ENCODE data around the gene XPO5. TPM values are rescaled to one million over a fixed set of nuclear protein-coding genes. Genes with fewer than 3 reads are reported as not detected.
"Not testable (repeated sequence)": the region's sequence is repeated elsewhere in the genome, so short reads cannot be mapped to it uniquely, and the experiment has no call there.

XPO5 gene
- total RNA-seq, 2 experiments from 2014 or later, result 119 to 121 TPM

GRCh38 chr6:43547222-43547621 lies 28.6 kb downstream of the XPO5 start:
- Mint-ChIP-seq H3K27me3 (no peaks in the 10 kb centered on the region), H3K27ac (no peak overlapping the region), H3K4me1 (no peaks in the 10 kb centered on the region), H3K9me3 (no peaks in the 10 kb centered on the region), H3K36me3 (peaks cover 24% of the 10 kb centered on the region), H3K4me3 (no peak overlapping the region)
- no peak for DNase-seq

GRCh38 chr6:43544461-43544860 lies 31.4 kb downstream of the XPO5 start:
- no peaks in the 10 kb centered on the region for H3K4me1 Mint-ChIP-seq
- no peak overlapping the region for H3K4me3 Mint-ChIP-seq
- no peaks in the 10 kb centered on the region for H3K9me3 Mint-ChIP-seq
- no peak overlapping the region for H3K27ac Mint-ChIP-seq
- peaks cover 22% of the 10 kb centered on the region for H3K36me3 Mint-ChIP-seq
- no peak for DNase-seq
- H3K27me3 Mint-ChIP-seq, result no peaks in the 10 kb centered on the region

- no peak overlapping the region for H3K4me3 Mint-ChIP-seq
- no peak for DNase-seq
- H3K27me3 Mint-ChIP-seq, result no peaks in the 10 kb centered on the region
- H3K9me3 Mint-ChIP-seq, result no peaks in the 10 kb centered on the region
- H3K4me1 Mint-ChIP-seq, result no peaks in the 10 kb centered on the region
- H3K36me3 Mint-ChIP-seq, result peaks cover 33% of the 10 kb centered on the region
- H3K27ac Mint-ChIP-seq, result no peak overlapping the region
Measured at GRCh38 chr6:43541774-43542471, 33.9 kb downstream of the XPO5 start.

GRCh38 chr6:43540507-43540906 lies 35.3 kb downstream of the XPO5 start:
- Mint-ChIP-seq H3K4me3 (no peak overlapping the region), H3K36me3 (peaks cover 33% of the 10 kb centered on the region), H3K27me3 (no peaks in the 10 kb centered on the region), H3K4me1 (no peaks in the 10 kb centered on the region), H3K9me3 (no peaks in the 10 kb centered on the region), H3K27ac (no peak overlapping the region)
- DNase-seq, result no peak

GRCh38 chr6:43539409-43539808 lies 36.4 kb downstream of the XPO5 start:
- not testable (repeated sequence) for DNase-seq, H3K27me3 Mint-ChIP-seq, H3K9me3 Mint-ChIP-seq, H3K4me3 Mint-ChIP-seq, H3K27ac Mint-ChIP-seq, H3K4me1 Mint-ChIP-seq
- H3K36me3 Mint-ChIP-seq, result peaks cover 31% of the 10 kb centered on the region

GRCh38 chr6:43538986-43539385 lies 36.9 kb downstream of the XPO5 start:
- not testable (repeated sequence) for H3K27me3 Mint-ChIP-seq, H3K4me3 Mint-ChIP-seq, H3K4me1 Mint-ChIP-seq, H3K9me3 Mint-ChIP-seq, H3K27ac Mint-ChIP-seq, DNase-seq
- H3K36me3 Mint-ChIP-seq, result peaks cover 31% of the 10 kb centered on the region

GRCh38 chr6:43532201-43532600 lies 43.6 kb downstream of the XPO5 start:
- no peak for DNase-seq
- Mint-ChIP-seq H3K9me3 (no peaks in the 10 kb centered on the region), H3K27ac (no peak overlapping the region), H3K36me3 (peaks cover 20% of the 10 kb centered on the region), H3K4me3 (no peak overlapping the region), H3K4me1 (no peaks in the 10 kb centered on the region), H3K27me3 (no peaks in the 10 kb centered on the region)

GRCh38 chr6:43524483-43524961 lies 51.3 kb downstream of the XPO5 start:
- H3K4me3 Mint-ChIP-seq, result no peak overlapping the region
- H3K4me1 Mint-ChIP-seq, result peaks cover 7% of the 10 kb centered on the region
- DNase-seq, result no peak
- H3K27me3 Mint-ChIP-seq, result no peaks in the 10 kb centered on the region
- H3K36me3 Mint-ChIP-seq, result peaks cover 30% of the 10 kb centered on the region
- H3K27ac Mint-ChIP-seq, result peak overlapping the region; percentile 34
- no peaks in the 10 kb centered on the region for H3K9me3 Mint-ChIP-seq

GRCh38 chr6:43523284-43523683 lies 52.6 kb downstream of the XPO5 start:
- no peak for DNase-seq
- Mint-ChIP-seq H3K4me1 (peaks cover 7% of the 10 kb centered on the region), H3K9me3 (no peaks in the 10 kb centered on the region), H3K4me3 (no peak overlapping the region), H3K36me3 (peaks cover 30% of the 10 kb centered on the region), H3K27me3 (no peaks in the 10 kb centered on the region), H3K27ac (peak overlapping the region; percentile 40)

GRCh38 chr6:43522547-43523261 lies 53.1 kb downstream of the XPO5 start:
- H3K4me1 Mint-ChIP-seq, result peaks cover 7% of the 10 kb centered on the region
- H3K9me3 Mint-ChIP-seq, result no peaks in the 10 kb centered on the region
- no peaks in the 10 kb centered on the region for H3K27me3 Mint-ChIP-seq
- H3K27ac Mint-ChIP-seq, result peak overlapping the region; percentile 61
- no peak overlapping the region for H3K4me3 Mint-ChIP-seq
- peaks cover 29% of the 10 kb centered on the region for H3K36me3 Mint-ChIP-seq
- no peak for DNase-seq

GRCh38 chr6:43521836-43522235 lies 54.0 kb downstream of the XPO5 start:
- H3K9me3 Mint-ChIP-seq, result no peaks in the 10 kb centered on the region
- H3K27me3 Mint-ChIP-seq, result no peaks in the 10 kb centered on the region
- no peak overlapping the region for H3K27ac Mint-ChIP-seq
- H3K4me1 Mint-ChIP-seq, result peaks cover 7% of the 10 kb centered on the region
- no peak for DNase-seq
- peaks cover 25% of the 10 kb centered on the region for H3K36me3 Mint-ChIP-seq
- no peak overlapping the region for H3K4me3 Mint-ChIP-seq

- Mint-ChIP-seq H3K4me1 (peaks cover 16% of the 10 kb centered on the region), H3K36me3 (peaks cover 21% of the 10 kb centered on the region), H3K27ac (no peak overlapping the region), H3K9me3 (no peaks in the 10 kb centered on the region), H3K4me3 (no peak overlapping the region), H3K27me3 (no peaks in the 10 kb centered on the region)
- no peak for DNase-seq
Measured at GRCh38 chr6:43520097-43520496, 55.7 kb downstream of the XPO5 start.

GRCh38 chr6:43517505-43518357 lies 58.1 kb downstream of the XPO5 start:
- Mint-ChIP-seq H3K4me3 (no peak overlapping the region), H3K36me3 (peaks cover 13% of the 10 kb centered on the region), H3K27ac (no peak overlapping the region), H3K9me3 (no peaks in the 10 kb centered on the region), H3K4me1 (peaks cover 26% of the 10 kb centered on the region), H3K27me3 (no peaks in the 10 kb centered on the region)
- no peak for DNase-seq

GRCh38 chr6:43516697-43517504 lies 58.9 kb downstream of the XPO5 start, which contains the start of the genes POLR1C and YIPF3:
POLR1C (plus strand) TSS chr6:43517089; CDS start chr6:43517110, 21 bp downstream.
YIPF3 (minus strand) TSS chr6:43516926; CDS start chr6:43516807, 119 bp downstream.
- no peak within 1 kb of the TSS for H3K27ac Mint-ChIP-seq
- no peaks in the 10 kb centered on the region for H3K27me3 Mint-ChIP-seq
- H3K36me3 Mint-ChIP-seq, result peaks cover 13% of the 10 kb centered on the region
- H3K4me1 Mint-ChIP-seq, result peaks cover 26% of the 10 kb centered on the region
- H3K4me3 Mint-ChIP-seq, result no peak within 1 kb of the TSS
- H3K9me3 Mint-ChIP-seq, result no peaks in the 10 kb centered on the region
- DNase-seq, result peak; percentile 94
